Smooth muscle cell (in vitro differentiated cells): ENCODE data around the gene ULBP2. TPM values are rescaled to one million over a fixed set of nuclear protein-coding genes. Genes with fewer than 3 reads are reported as not detected.

Experiments
- DNase-seq: peaks from one replicate; lab custom pipeline; 2025; ENCODE audit not compliant: unreplicated experiment; lab: John Stamatoyannopoulos, UW
- H2AFZ ChIP-seq: fragments of 200-600 bp; sonication (generic); 2 replicates; pipeline ENCODE4 v1.6.0; 2016; ENCODE audit warnings: antibody characterized with exemption, low read depth, mild to moderate bottlenecking
- H3F3A ChIP-seq: fragments of 200-600 bp; sonication (generic); 2 replicates; pipeline ENCODE4 v1.6.0; 2017; ENCODE audit warnings: antibody characterized with exemption, low read depth
- H3K27ac ChIP-seq: fragments of 200-600 bp; sonication (generic); 2 replicates; pipeline ENCODE4 v1.5.1; 2016; ENCODE audit warnings: low read depth, mild to moderate bottlenecking
- H3K27me3 ChIP-seq: fragments of 200-600 bp; sonication (generic); 2 replicates; pipeline ENCODE4 v1.6.1; 2016; ENCODE audit warnings: low read depth, mild to moderate bottlenecking
- H3K36me3 ChIP-seq: fragments of 200-600 bp; sonication (generic); 2 replicates; pipeline ENCODE4 v1.5.1; 2016; ENCODE audit warnings: low read depth
- H3K4me1 ChIP-seq: fragments of 200-600 bp; sonication (generic); 2 replicates; pipeline ENCODE4 v1.5.1; 2016; ENCODE audit warnings: low read depth
- H3K4me2 ChIP-seq: fragments of 200-600 bp; sonication (generic); 2 replicates; pipeline ENCODE4 v1.6.0; 2016; ENCODE audit warnings: mild to moderate bottlenecking
- H3K4me3 ChIP-seq: fragments of 200-600 bp; sonication (generic); 2 replicates; pipeline ENCODE4 v1.5.1; 2016; ENCODE audit warnings: mild to moderate bottlenecking
- H3K79me2 ChIP-seq: fragments of 200-600 bp; sonication (generic); 2 replicates; pipeline ENCODE4 v1.6.0; 2016; ENCODE audit warnings: low read depth, mild to moderate bottlenecking
- H3K9ac ChIP-seq: fragments of 200-600 bp; sonication (generic); 2 replicates; pipeline ENCODE4 v1.6.0; 2016; ENCODE audit warnings: low read depth
- H3K9me3 ChIP-seq: fragments of 200-600 bp; sonication (generic); replicated peaks from 2 replicates; pipeline ENCODE4 v1.5.1; 2016; ENCODE audit warnings: low read depth
- H4K20me1 ChIP-seq: fragments of 200-600 bp; sonication (generic); 2 replicates; pipeline ENCODE4 v1.6.0; 2016; ENCODE audit warnings: low read depth
- WGBS: methylation state at CpG from one replicate; pipeline ENCODE4 v1.1.7; 2016; ENCODE audit warnings: low lambda C conversion rate; 5-methylcytosine and 5-hydroxymethylcytosine counted together
- polyA plus RNA-seq: library from polyadenylated mRNA; unstranded; fragments of >200 nt; fragmentation: Nextera tagmentation; extraction: Ambion mirVana; gene quantifications from 2 replicates; pipeline ENCODE4 v1.2.1, GENCODE V29; 2016
- total RNA-seq: library from RNA; depleted of rRNA; stranded (reverse); fragments of >200 nt; gene quantifications from 2 replicates; pipeline ENCODE4 v1.2.3, GENCODE V29; 2014
- TF ChIP-seq, protein P1 (sequence below): fragments of 200-600 bp; sonication (generic); IDR thresholded peaks from 2 replicates; pipeline ENCODE4 v1.5.1; 2017; ENCODE audit warnings: borderline replicate concordance, mild to moderate bottlenecking, antibody characterized with exemption; ENCODE audit not compliant: insufficient read depth, poor library complexity, severe bottlenecking

The ULBP2 gene
- total and polyA plus RNA-seq, 2 experiments from 2014 or later, result 8.8 to 11.7 TPM

DNA sequence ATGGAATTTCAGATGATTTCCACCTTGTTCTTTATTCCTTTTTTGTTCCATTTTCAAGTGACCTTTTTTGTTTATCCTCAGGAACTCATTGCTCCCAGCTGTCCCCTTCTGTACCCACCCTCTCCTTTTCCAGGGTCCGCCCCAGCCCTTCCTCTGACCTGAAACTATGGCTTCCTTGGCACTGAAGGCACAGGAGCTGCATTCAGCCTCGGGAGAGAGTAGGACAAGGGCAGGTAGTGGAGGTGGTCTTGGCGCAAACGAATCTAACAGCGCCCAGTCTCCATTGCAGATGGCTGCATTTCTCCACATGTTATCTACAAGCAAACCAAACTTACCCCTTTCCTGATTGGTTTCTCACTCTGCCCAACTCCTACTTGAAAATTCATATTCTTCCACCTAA, 8.8 kb upstream of the ULBP2 start:
- Histone ChIP-seq H3K27me3 (peaks cover 89% of the 10 kb centered on the region), H3K4me3 (no peak overlapping the region), H3K36me3 (no peaks in the 10 kb centered on the region)

GRCh38 chr6:149933461-149933860, 8.4 kb upstream of the ULBP2 start:
- TF ChIP-seq, protein P1, sequence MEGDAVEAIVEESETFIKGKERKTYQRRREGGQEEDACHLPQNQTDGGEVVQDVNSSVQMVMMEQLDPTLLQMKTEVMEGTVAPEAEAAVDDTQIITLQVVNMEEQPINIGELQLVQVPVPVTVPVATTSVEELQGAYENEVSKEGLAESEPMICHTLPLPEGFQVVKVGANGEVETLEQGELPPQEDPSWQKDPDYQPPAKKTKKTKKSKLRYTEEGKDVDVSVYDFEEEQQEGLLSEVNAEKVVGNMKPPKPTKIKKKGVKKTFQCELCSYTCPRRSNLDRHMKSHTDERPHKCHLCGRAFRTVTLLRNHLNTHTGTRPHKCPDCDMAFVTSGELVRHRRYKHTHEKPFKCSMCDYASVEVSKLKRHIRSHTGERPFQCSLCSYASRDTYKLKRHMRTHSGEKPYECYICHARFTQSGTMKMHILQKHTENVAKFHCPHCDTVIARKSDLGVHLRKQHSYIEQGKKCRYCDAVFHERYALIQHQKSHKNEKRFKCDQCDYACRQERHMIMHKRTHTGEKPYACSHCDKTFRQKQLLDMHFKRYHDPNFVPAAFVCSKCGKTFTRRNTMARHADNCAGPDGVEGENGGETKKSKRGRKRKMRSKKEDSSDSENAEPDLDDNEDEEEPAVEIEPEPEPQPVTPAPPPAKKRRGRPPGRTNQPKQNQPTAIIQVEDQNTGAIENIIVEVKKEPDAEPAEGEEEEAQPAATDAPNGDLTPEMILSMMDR, result no peak
- Histone ChIP-seq H3F3A (no peaks in the 10 kb centered on the region), H3K9me3 (no peaks in the 10 kb centered on the region), H3K4me2 (no peak overlapping the region), H3K4me3 (no peak overlapping the region), H3K4me1 (no peaks in the 10 kb centered on the region), H3K27me3 (peaks cover 92% of the 10 kb centered on the region), H3K36me3 (no peaks in the 10 kb centered on the region), H3K27ac (no peak overlapping the region), H4K20me1 (no peaks in the 10 kb centered on the region), H3K9ac (no peak overlapping the region), H3K79me2 (no peaks in the 10 kb centered on the region), H2AFZ (no peak overlapping the region)
- WGBS, result 50% methylated on average over 3 of the region's 3 CpGs
- no peak for DNase-seq

More for the DNA sequence above, 8.8 kb upstream of the ULBP2 start:
- Histone ChIP-seq H3K4me1 (no peaks in the 10 kb centered on the region), H3K9ac (no peak overlapping the region), H2AFZ (no peak overlapping the region), H3K79me2 (no peaks in the 10 kb centered on the region), H3K4me2 (no peak overlapping the region), H3F3A (no peaks in the 10 kb centered on the region), H3K27ac (no peak overlapping the region), H4K20me1 (no peaks in the 10 kb centered on the region), H3K9me3 (no peaks in the 10 kb centered on the region)
- 74% methylated on average over 5 of the region's 5 CpGs for WGBS
- no peak for DNase-seq
- TF ChIP-seq, protein P1, result no peak

DNA sequence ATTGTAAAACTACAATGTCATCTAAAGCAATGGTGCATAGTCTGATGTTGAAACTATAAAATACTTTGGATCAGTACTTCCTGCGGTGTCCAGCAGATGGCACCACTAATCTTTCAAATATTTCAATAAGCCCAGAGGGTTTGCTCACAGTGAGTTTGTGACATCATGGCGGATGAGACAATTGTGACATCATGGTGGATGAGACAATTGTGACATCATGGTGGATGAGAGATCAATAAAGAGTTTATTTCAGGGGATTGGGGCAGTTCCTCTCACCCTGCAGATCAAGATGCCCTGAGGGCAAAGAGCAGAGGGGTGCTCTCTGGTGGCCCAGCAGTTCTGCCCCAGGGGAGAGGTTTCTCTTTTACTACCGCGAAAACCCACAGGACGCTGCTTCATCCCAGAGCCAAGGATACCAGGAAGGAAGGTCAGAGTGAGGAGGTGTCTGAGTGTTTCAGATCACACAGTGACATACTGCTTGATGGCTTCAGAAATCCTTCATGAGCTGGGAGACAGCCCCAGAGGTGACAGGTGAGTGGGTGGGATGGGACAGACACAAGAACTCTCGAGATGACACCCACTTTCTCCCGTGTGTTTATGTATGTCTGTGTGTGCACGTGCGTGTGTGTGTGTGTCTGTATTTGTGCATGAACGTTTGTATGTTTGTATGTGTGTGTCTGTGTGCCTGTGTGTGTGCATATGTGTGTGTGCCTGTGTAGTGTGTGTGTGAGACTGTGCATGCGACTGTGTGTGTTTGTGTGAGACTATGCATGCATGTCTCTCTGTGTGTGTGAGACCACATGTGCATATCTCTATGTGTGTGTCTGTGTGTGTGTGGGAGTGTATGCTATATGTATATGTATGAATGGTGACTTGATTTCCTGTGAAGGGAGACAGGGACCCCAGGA, 7.3 kb upstream of the ULBP2 start:
- H3K4me2 ChIP-seq, result no peak overlapping the region
- 49% methylated on average over 11 of the region's 11 CpGs for WGBS
- H3K27ac ChIP-seq, result no peak overlapping the region
- DNase-seq, result peak; percentile 10
- H3K9ac ChIP-seq, result no peak overlapping the region
- no peaks in the 10 kb centered on the region for H3K36me3 ChIP-seq
- no peaks in the 10 kb centered on the region for H3F3A ChIP-seq
- H3K27me3 ChIP-seq, result peaks cover 92% of the 10 kb centered on the region
- H3K4me3 ChIP-seq, result no peak overlapping the region
- H4K20me1 ChIP-seq, result no peaks in the 10 kb centered on the region
- TF ChIP-seq, protein P1, result peak; percentile 85
- no peak overlapping the region for H2AFZ ChIP-seq
- H3K4me1 ChIP-seq, result no peaks in the 10 kb centered on the region
- H3K79me2 ChIP-seq, result no peaks in the 10 kb centered on the region
- no peaks in the 10 kb centered on the region for H3K9me3 ChIP-seq
